ENCODE measurements around the gene CCDC141.
"Not testable (repeated sequence)": the region's sequence is repeated elsewhere in the genome, so short reads cannot be mapped to it uniquely, and the experiment has no call there.

Gene CCDC141

GRCh38 chr2:179049546-179050311 lies at the start of gene CCDC141:
Gene CCDC141 (minus strand): TSS chr2:179050137. CDS start chr2:179049941, 196 bp downstream.
- DNase-seq (ENCODE audit: low read depth) = no peak

- DNase-seq (ENCODE audit: low read depth) = no peak
These were observed 48.2 kb upstream of the CCDC141 start for GRCh38 chr2:179098080-179098689.

GRCh38 chr2:179097131-179097530 lies 47.2 kb upstream of the CCDC141 start:
- no peak for DNase-seq (ENCODE audit: low read depth)

GRCh38 chr2:179096090-179096489 lies 46.2 kb upstream of the CCDC141 start:
- no peak for DNase-seq (ENCODE audit: low read depth)

- DNase-seq (ENCODE audit: low read depth) = not testable (repeated sequence)
These were observed 43.0 kb upstream of the CCDC141 start for GRCh38 chr2:179092912-179093311.

- no peak for DNase-seq (ENCODE audit: low read depth)
These were observed 32.8 kb upstream of the CCDC141 start for GRCh38 chr2:179082697-179083096.

- no peak for DNase-seq (ENCODE audit: low read depth)
These were observed 32.0 kb upstream of the CCDC141 start for GRCh38 chr2:179081954-179082353.

GRCh38 chr2:179072527-179072926 lies 22.6 kb upstream of the CCDC141 start:
- DNase-seq (ENCODE audit: low read depth) = no peak

GRCh38 chr2:179071810-179072355 lies 21.9 kb upstream of the CCDC141 start:
- DNase-seq (ENCODE audit: low read depth) = no peak

- no peak for DNase-seq (ENCODE audit: low read depth)
These were observed 21.0 kb upstream of the CCDC141 start for GRCh38 chr2:179070895-179071294.

- DNase-seq (ENCODE audit: low read depth) = no peak
These were observed 19.7 kb upstream of the CCDC141 start for GRCh38 chr2:179069685-179070084.

- DNase-seq (ENCODE audit: low read depth) = no peak
These were observed 19.2 kb upstream of the CCDC141 start for GRCh38 chr2:179068991-179069643.

- DNase-seq (ENCODE audit: low read depth) = no peak
These were observed 9.2 kb upstream of the CCDC141 start for GRCh38 chr2:179059026-179059700.

- DNase-seq (ENCODE audit: low read depth) = no peak
These were observed 7.8 kb upstream of the CCDC141 start for GRCh38 chr2:179057737-179058136.

GRCh38 chr2:179053568-179053967 lies 3.6 kb upstream of the CCDC141 start:
- peak; percentile 10 for DNase-seq (ENCODE audit: low read depth)

GRCh38 chr2:179051250-179051649 lies 1.3 kb upstream of the CCDC141 start:
- DNase-seq (ENCODE audit: low read depth) = no peak

GRCh38 chr2:179050755-179051154 lies 818 bp upstream of the CCDC141 start:
- no peak for DNase-seq (ENCODE audit: low read depth)

GRCh38 chr2:179049203-179049545 lies 763 bp downstream of the CCDC141 start:
- DNase-seq (ENCODE audit: low read depth) = no peak

GRCh38 chr2:179048099-179048498 lies 1.8 kb downstream of the CCDC141 start:
- no peak for DNase-seq (ENCODE audit: low read depth)

- not testable (repeated sequence) for DNase-seq (ENCODE audit: low read depth)
These were observed 4.3 kb downstream of the CCDC141 start for GRCh38 chr2:179045602-179046001.

GRCh38 chr2:179044500-179044899 lies 5.4 kb downstream of the CCDC141 start:
- DNase-seq (ENCODE audit: low read depth) = no peak

- no peak for DNase-seq (ENCODE audit: low read depth)
These were observed 12.1 kb downstream of the CCDC141 start for GRCh38 chr2:179037807-179038206.
